ENCODE results near the gene VIPR1.

VIPR1 gene

GRCh38 chr3:42581400-42581708 is 78.9 kb downstream of the VIPR1 start:
- DNase-seq: no peak

GRCh38 chr3:42581709-42582473 is 79.4 kb downstream of the VIPR1 start, which contains the start of gene SEC22C:
Gene SEC22C (minus strand): TSS chr3:42581967. CDS start chr3:42569046, 12,921 bp downstream.
- DNase-seq: peak; percentile 90

GRCh38 chr3:42582474-42583070 is 80.1 kb downstream of the VIPR1 start:
- DNase-seq: no peak
